SK-N-SH (cell line): ENCODE measurements around the gene RNF121. TPM values are rescaled to one million over a fixed set of nuclear protein-coding genes. Genes with fewer than 3 reads are reported as not detected.

Experiments used
- CTCF ChIA-PET: fragments of 300-600, 350-600 bp; formaldehyde crosslinking; extraction: SDS; loops from one replicate; lab custom pipeline; 2021; lab: Yijun Ruan, JAX
- POLR2A ChIA-PET: fragments of 350-600 bp; sonication (Branson Sonifier 250); formaldehyde crosslinking; extraction: SDS; loops from one replicate; lab custom pipeline; 2020; ENCODE audit warnings: antibody characterized with exemption, inconsistent platforms; lab: Yijun Ruan, JAX
- DNase-seq: peaks from one replicate; pipeline ENCODE4 v3.0.0; 2012
- H2AFZ ChIP-seq: fragments of 200-600 bp; sonication (generic); 2 replicates; pipeline ENCODE4 v1.8.1; 2016; ENCODE audit warnings: antibody characterized with exemption, mild to moderate bottlenecking, low read depth
- H3F3A ChIP-seq: fragments of 200-600 bp; sonication (generic); replicated peaks from 2 replicates; pipeline ENCODE3; 2016; ENCODE audit warnings: antibody characterized with exemption, mild to moderate bottlenecking; ENCODE audit not compliant: insufficient read depth
- H3K27ac ChIP-seq, 2 experiments: fragments of 200-500 bp in 1 of 2; fragments of 200-600 bp in 1 of 2; sonication (Bioruptor generic) in 1 of 2; sonication (generic), shearing (Covaris generic) in 1 of 2; 2 replicates each; pipeline versions ENCODE4 v1.5.1 to v1.6.1; 2014 to 2016; ENCODE audit warnings: low read depth in 2 of 2, inconsistent platforms in 1 of 2, low read length in 1 of 2, mild to moderate bottlenecking in 1 of 2, mixed read lengths in 1 of 2
- H3K27me3 ChIP-seq: fragments of 200-600 bp; sonication (generic), shearing (Covaris generic); 2 replicates; pipeline ENCODE4 v1.6.1; 2016; ENCODE audit warnings: mixed run types; ENCODE audit not compliant: insufficient read depth
- H3K36me3 ChIP-seq, 2 experiments: fragments of 200-500 bp in 1 of 2; fragments of 200-600 bp in 1 of 2; sonication (Bioruptor generic) in 1 of 2; sonication (generic) in 1 of 2; replicated peaks in 1 of 2; 2 replicates each; pipeline versions ENCODE3 to v1.5.1; 2014 to 2016; ENCODE audit warnings: low read length in 1 of 2, mild to moderate bottlenecking in 1 of 2; ENCODE audit not compliant: insufficient read depth in 2 of 2, control insufficient read depth in 1 of 2
- H3K4me1 ChIP-seq, 2 experiments: fragments of 200-500 bp in 1 of 2; fragments of 200-600 bp in 1 of 2; sonication (Bioruptor generic) in 1 of 2; sonication (generic), shearing (Covaris generic) in 1 of 2; 2 replicates each; pipeline versions ENCODE4 v1.5.1 to v1.6.1; 2014 to 2016; ENCODE audit warnings: low read depth in 1 of 2, low read length in 1 of 2, mixed run types in 1 of 2; ENCODE audit not compliant: insufficient read depth in 2 of 2, control insufficient read depth in 1 of 2
- H3K4me2 ChIP-seq: fragments of 200-600 bp; sonication (generic), shearing (Covaris generic); 2 replicates; pipeline ENCODE4 v1.6.1; 2017; ENCODE audit warnings: mixed run types
- H3K4me3 ChIP-seq, 2 experiments: fragments of 200-500 bp in 1 of 2; fragments of 200-600 bp in 1 of 2; sonication (Bioruptor generic) in 1 of 2; sonication (generic), shearing (Covaris generic) in 1 of 2; 2 replicates each; pipeline versions ENCODE4 v1.5.1 to v1.8.1; 2014 to 2016; ENCODE audit warnings: low read depth in 2 of 2, inconsistent platforms in 1 of 2, low read length in 1 of 2, mild to moderate bottlenecking in 1 of 2, mixed read lengths in 1 of 2, moderate library complexity in 1 of 2
- H3K79me2 ChIP-seq: fragments of 200-600 bp; sonication (generic); 2 replicates; pipeline ENCODE4 v1.8.1; 2017; ENCODE audit warnings: mild to moderate bottlenecking; ENCODE audit not compliant: insufficient read depth
- H3K9ac ChIP-seq: fragments of 200-600 bp; sonication (generic); 2 replicates; pipeline ENCODE4 v1.6.1; 2017; ENCODE audit warnings: mixed run types
- H3K9me2 ChIP-seq: fragments of 200-600 bp; sonication (generic); 2 replicates; pipeline ENCODE4 v1.6.1; 2017; ENCODE audit warnings: mixed run types
- H3K9me3 ChIP-seq: fragments of 200-600 bp; sonication (generic); 2 replicates; pipeline ENCODE4 v1.6.1; 2017; ENCODE audit warnings: mixed run types, mild to moderate bottlenecking, moderate library complexity
- H4K20me1 ChIP-seq: fragments of 200-600 bp; sonication (generic); 2 replicates; pipeline ENCODE4 v1.6.1; 2017; ENCODE audit warnings: mild to moderate bottlenecking, mixed run types; ENCODE audit not compliant: insufficient read depth
- EZH2phosphoT487 ChIP-seq: fragments of 200-600 bp; sonication (generic); IDR thresholded peaks from 2 replicates; pipeline ENCODE4 v1.6.1; 2017; ENCODE audit warnings: low read depth, mixed run types, mild to moderate bottlenecking, antibody characterized with exemption, moderate library complexity, borderline replicate concordance
- RXRA ChIP-seq: IDR thresholded peaks from 2 replicates; pipeline ENCODE4 v1.4.0; 2012; ENCODE audit warnings: low read depth, mild to moderate bottlenecking, borderline replicate concordance
- TCF12 ChIP-seq: IDR thresholded peaks from 2 replicates; pipeline ENCODE4 v1.4.0; 2012
- WGBS: methylation state at CpG from one replicate; pipeline ENCODE4 v1.1.6; 2017; ENCODE audit warnings: low lambda C conversion rate; 5-methylcytosine and 5-hydroxymethylcytosine counted together
- polyA plus RNA-seq, 3 experiments: library from polyadenylated mRNA; depleted of rRNA; stranded (reverse); fragments of >200 nt; gene quantifications; 2 replicates each; pipeline ENCODE4 v1.2.3, GENCODE V29; 2012
- TF ChIP-seq, protein P1 (sequence below): IDR thresholded peaks from 2 replicates; pipeline ENCODE4 v1.4.0; 2012; ENCODE audit warnings: low read depth, borderline replicate concordance
- TF ChIP-seq, protein P2 (sequence below): fragments of 200-600 bp; sonication (generic); IDR thresholded peaks from 2 replicates; pipeline ENCODE4 v1.6.1; 2017; ENCODE audit warnings: antibody characterized with exemption, mild to moderate bottlenecking, moderate library complexity

Gene RNF121
- polyA plus RNA-seq, 1 of the 3 experiments (the other 2 are of a cell fraction), result 49.5 TPM

DNA sequence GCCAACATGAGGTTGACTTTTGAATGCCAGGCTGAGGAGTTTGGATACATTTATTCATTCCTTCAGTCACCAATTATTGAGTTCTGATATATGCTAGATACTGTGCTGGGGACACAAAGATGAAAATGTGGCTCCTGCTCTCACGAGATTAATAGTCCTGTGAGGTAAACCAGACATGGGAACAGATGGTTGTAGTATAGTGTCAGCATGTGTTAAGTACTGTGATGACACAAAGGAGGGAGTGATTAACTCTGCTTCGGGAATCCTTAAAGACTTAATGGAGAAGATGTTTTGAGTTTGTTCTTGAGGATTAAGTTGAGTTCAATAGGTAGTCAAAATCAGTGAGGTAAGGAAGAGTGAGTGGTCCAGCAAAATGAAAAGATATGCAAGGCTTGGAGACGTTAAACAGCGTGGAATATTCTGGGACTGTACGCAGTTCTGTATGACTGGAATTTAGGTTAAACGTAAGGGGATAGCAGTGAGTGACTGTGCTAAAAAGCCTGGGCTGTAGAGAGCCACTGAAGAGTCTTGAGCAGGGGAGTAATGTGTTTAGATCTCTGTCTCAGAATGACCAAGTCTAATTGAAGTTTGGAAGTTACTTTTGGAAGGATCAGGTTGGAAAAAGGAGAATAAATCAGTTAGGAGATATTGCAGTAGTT is 11.8 kb downstream of the RNF121 start:
- Histone ChIP-seq H3K4me2 (no peak overlapping the region), H2AFZ (no peak overlapping the region), H3K27ac (no peak overlapping the region), H3K4me1 (peaks cover 9 to 21% of the 10 kb centered on the region in 2 experiments), H4K20me1 (peaks cover 5% of the 10 kb centered on the region; the same call in 1 of the 2 replicates), H3K9me2 (no peaks in the 10 kb centered on the region), H3K9me3 (no peaks in the 10 kb centered on the region), H3K36me3 (peaks cover 4 to 13% of the 10 kb centered on the region in 2 experiments), H3K27me3 (no peaks in the 10 kb centered on the region), H3K9ac (no peak overlapping the region), H3K79me2 (peaks cover 89% of the 10 kb centered on the region), H3F3A (peaks cover 31% of the 10 kb centered on the region), H3K4me3 (no peak overlapping the region)
- POLR2A ChIA-PET, result no interaction called here
- CTCF ChIA-PET, result no interaction called here
- WGBS, result 84% methylated on average over 6 of the region's 6 CpGs
- no peak for DNase-seq
- TF ChIP-seq, protein P1, sequence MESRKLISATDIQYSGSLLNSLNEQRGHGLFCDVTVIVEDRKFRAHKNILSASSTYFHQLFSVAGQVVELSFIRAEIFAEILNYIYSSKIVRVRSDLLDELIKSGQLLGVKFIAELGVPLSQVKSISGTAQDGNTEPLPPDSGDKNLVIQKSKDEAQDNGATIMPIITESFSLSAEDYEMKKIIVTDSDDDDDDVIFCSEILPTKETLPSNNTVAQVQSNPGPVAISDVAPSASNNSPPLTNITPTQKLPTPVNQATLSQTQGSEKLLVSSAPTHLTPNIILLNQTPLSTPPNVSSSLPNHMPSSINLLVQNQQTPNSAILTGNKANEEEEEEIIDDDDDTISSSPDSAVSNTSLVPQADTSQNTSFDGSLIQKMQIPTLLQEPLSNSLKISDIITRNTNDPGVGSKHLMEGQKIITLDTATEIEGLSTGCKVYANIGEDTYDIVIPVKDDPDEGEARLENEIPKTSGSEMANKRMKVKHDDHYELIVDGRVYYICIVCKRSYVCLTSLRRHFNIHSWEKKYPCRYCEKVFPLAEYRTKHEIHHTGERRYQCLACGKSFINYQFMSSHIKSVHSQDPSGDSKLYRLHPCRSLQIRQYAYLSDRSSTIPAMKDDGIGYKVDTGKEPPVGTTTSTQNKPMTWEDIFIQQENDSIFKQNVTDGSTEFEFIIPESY, result no peak
- TF ChIP-seq, protein P2, sequence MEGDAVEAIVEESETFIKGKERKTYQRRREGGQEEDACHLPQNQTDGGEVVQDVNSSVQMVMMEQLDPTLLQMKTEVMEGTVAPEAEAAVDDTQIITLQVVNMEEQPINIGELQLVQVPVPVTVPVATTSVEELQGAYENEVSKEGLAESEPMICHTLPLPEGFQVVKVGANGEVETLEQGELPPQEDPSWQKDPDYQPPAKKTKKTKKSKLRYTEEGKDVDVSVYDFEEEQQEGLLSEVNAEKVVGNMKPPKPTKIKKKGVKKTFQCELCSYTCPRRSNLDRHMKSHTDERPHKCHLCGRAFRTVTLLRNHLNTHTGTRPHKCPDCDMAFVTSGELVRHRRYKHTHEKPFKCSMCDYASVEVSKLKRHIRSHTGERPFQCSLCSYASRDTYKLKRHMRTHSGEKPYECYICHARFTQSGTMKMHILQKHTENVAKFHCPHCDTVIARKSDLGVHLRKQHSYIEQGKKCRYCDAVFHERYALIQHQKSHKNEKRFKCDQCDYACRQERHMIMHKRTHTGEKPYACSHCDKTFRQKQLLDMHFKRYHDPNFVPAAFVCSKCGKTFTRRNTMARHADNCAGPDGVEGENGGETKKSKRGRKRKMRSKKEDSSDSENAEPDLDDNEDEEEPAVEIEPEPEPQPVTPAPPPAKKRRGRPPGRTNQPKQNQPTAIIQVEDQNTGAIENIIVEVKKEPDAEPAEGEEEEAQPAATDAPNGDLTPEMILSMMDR, result no peak
- no peak for TF ChIP-seq RXRA

DNA sequence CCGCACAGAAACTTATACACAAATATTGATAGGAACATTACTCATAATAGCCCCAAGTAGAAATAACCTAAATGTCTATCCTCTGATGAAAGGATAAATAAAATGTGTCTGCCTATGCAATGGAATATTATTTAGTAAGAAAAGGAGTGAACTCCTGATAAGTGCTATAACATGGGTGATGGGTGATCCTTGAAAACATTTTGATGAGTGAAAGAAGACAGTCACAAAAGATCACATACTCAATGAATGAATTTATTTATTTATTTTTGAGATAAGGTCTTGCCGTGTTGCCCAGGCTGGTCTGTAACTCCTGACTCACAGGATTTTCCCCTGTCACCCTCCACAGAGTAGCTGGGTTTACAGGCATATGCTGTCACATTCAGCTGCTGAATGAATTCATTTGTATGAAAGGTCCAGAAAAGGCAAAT is 17.3 kb downstream of the RNF121 start:
- Histone ChIP-seq H3K36me3 (no peaks in the 10 kb centered on the region), H3K9me2 (no peaks in the 10 kb centered on the region), H3K4me2 (peak overlapping the region; percentile 30; the same call in 1 of the 2 replicates), H3K27ac (peak overlapping the region in 1 of 2 experiments; percentile 90; a peak in 2 of 4 replicates), H3K9me3 (no peaks in the 10 kb centered on the region), H3K4me1 (peaks cover 0 to 27% of the 10 kb centered on the region in 2 experiments; a peak in 3 of 4 replicates), H3K4me3 (no peak overlapping the region), H3K79me2 (peaks cover 81% of the 10 kb centered on the region), H4K20me1 (no peaks in the 10 kb centered on the region), H3K9ac (peak overlapping the region; percentile 67), H3K27me3 (no peaks in the 10 kb centered on the region), H3F3A (peaks cover 32% of the 10 kb centered on the region), H2AFZ (no peak overlapping the region)
- 0 out of 2 replicates have a peak, but pooled peaks have one; percentile 12 for TF ChIP-seq TCF12
- TF ChIP-seq EZH2phosphoT487, result no peak
- WGBS, result 35% methylated on average over 2 of the region's 2 CpGs
- ChIA-PET POLR2A (no interaction called here), CTCF (interaction anchor here (0.9 to 1.0 kb wide), 2 partner anchors 17 to 31 kb away, joined by 3 to 5 read pairs; partner anchors contain the start of gene RNF121)
- DNase-seq, result no peak
